GM19467 (cell line): Measurements from ENCODE around the gene KCNV2.

ENCODE experiments used
- ATAC-seq: cut with Tn5 transposase; IDR thresholded peaks from one replicate; pipeline ENCODE4 v1.9.1; 2021; ENCODE audit warnings: mild to moderate bottlenecking, moderate library complexity; ENCODE audit not compliant: unreplicated experiment

Gene KCNV2

DNA sequence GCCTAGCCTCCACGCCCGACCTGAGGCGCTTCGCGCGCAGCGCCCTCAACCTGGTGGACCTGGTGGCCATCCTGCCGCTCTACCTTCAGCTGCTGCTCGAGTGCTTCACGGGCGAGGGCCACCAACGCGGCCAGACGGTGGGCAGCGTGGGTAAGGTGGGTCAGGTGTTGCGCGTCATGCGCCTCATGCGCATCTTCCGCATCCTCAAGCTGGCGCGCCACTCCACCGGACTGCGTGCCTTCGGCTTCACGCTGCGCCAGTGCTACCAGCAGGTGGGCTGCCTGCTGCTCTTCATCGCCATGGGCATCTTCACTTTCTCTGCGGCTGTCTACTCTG lies 1.4 kb downstream of the KCNV2 start:
- ATAC-seq = no peak

DNA sequence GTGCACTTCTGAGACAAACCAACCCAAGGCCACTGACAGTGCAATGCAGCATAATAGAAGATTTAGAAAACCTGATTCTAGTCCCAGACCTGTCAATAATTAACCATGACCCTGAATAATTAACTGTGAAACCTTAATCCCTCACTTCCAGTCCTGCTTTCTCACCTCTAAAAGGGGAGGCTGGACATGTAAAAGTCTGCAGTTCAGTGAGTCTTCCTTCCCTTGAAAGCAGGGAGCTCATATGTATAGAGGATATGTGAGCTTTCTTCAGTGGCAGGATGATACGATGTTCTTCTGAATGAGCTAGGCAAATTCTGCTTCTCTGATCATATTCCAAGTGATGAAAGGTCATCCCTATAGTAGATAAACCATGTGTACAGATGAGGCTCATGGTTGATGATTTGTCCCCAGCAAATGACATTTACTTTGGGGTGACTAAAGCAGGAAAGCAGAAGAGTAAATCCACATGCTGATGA lies 2.9 kb downstream of the KCNV2 start:
- ATAC-seq = no peak

DNA sequence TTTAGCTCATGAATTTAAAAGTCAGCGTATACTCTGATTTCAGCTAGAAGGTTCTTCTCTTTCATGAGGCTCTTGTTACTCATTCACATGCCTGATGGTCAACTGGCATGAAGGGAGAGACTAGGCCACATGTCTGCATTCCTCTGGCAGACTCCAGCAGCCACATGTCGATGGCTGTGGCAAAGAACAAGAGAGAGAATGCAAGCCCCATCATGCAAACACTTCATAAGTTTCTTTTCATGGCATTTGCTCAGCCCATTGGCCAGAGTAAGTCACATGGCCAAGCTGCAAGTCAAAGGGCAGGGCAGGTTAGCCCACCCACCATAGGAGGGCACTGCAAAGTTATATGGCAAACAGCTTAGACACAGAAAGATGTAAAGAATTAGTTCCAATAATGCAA lies 5.4 kb downstream of the KCNV2 start:
- ATAC-seq = no peak

DNA sequence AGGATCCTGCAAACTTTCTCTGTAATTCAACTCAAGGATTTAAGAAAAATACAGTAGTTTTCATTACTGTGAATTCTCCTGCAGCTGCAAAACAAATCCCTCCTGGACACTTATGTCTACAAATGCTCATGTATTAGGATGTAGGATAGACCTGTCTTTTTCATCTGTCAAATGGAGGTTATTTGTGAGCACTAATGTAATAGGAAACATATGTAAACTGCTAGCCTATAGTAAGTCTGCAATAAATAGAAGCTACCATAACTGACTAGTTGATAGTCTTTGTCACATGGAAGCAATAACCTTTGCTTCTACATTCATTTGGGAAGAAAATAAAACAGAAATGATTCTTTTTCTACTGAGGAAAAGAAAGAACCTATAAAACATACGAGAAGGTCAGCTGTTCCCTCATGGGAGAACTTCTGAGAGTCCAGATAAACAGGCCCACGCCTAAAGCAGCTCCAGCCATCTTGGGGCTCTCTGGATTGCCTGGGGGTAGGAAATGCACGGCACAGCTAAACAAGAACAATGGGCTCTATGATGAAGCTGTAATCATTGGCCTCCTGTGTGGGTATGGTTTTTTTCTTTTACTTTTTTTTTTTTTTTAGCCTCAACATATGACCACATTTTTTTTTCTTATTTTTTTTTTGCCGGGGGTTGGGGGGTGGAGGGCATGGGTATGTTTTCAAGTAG lies 6.2 kb downstream of the KCNV2 start:
- ATAC-seq = no peak

DNA sequence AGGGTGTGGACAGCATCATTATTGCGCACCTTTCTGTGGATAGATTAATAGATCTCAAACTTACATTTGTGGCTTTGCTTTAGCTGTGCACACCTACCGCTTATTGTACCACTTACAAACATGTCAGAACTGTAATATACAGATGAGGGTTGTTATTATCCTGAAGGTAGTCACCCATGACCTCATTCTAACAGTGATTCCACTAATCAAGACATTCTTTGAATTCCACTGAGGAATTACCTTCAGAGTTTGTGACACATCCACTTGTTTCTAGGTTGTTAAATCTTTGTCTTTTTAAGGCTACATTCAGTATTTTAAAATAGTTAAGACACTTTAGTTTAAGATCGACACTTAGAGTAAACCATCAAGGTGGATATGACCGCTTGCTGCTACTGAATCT lies 7.8 kb downstream of the KCNV2 start:
- no peak for ATAC-seq

DNA sequence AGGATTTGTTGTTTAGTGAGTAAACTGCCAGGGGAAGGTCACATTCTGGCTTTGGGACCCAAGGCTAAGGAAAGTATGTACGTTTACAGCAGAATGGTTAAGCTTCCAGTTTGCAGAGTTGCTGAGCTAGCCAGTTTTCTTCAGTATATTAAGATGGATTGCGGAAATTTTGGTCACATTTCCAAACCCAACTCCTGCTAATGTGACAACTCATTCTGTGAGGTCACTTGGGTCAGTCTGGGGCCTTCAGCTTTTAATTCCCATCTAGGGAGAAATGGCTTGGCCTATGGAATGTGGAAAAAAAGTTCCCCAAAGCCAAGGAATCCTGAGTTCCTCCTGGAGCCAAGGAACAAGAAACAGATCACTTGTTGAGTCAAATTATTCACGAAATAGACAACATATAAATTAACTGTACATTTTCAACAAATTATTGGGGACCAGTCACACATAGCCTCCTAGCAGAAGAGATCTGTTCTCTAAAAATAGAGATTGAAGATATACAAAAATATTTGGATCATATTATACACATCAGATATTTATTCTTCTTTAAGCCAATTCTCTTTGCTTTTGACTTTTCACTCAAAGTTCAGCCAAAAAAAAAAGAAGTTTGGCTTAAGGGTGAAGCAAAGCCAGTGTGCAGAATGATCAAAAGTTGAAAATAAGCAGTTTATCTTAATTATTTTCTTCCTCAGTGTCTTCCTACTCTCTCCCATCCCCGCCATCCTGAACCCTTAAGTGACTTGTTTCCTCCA lies 8.8 kb downstream of the KCNV2 start:
- ATAC-seq = no peak

DNA sequence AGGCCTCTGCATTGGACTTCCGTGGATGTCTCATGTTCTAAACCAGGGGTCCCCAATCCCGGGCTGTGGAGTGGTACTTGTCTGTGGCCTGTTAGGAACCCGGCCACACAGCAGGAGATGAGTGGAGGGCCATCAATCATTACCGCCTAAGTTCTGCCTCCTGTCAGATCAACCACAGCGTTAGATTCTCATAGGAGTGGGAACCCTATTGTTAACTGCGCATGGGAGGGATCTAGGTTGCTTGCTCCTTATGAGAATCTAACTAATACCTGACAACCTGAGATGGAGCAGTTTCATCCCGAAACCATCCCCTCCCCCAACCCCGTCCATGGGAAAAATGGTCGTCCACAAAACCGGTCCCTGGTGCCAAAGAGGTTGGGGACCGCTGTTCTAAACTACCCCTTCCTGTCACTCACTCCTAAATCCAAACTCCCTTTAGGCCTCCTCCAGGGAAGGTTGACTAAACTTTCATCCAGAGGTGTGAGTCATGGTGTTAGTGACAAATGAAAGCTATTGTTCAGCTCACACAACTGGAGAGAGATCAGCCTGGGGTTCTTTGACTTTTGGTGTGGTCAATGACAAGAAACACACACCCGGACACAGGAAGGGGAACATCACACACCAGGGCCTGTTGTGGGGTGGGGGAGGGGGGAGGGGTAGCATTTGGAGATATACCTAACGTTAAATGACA lies 9.5 kb downstream of the KCNV2 start:
- no peak for ATAC-seq

DNA sequence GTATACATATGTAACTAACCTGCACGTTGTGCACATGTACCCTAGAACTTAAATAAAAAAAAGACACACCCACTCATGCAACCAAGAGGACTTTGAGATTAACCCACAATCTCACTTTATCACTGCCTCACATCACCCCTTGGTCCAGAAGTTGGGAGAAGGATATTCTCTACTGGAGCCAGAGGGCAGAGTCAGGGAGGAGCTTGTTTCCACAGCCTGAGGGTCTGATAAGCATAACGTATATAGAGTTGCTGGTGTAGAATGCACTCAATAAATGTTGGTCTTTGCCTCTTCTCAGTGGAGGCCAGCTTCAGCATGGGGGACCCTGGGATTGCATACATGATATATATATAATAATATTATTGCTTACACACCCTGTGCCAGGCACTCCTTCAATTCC lies 10.1 kb downstream of the KCNV2 start:
- no peak for ATAC-seq

DNA sequence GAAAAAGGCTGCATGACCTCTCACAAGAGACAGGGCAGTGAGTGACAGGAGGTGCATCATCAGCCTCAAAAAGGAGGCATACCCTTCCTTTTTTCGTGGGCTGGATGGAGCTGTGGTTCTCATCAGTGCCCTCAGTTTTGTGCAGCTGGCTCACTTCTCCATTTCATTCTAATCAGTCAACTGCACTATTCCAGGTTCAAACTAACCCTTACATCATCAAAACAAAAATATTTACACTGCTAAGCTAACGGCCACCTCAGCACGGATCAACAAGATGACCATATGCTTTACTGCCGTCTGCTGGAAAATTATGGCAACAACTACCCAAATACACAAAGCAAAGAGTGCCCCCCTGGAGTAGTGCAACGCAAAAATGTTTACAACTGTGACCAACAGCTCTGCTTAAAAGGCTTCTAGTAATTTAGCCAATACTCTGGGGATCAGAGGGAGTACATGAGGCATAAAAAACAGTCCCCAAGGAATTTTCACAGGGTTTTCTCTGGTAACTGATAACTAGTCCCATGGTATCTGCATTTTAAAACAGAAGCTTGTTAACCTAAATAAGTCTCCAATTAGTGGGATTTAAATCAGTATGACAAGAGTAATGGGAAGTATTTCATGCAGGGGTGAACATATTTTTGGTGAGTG lies 10.8 kb downstream of the KCNV2 start:
- peak; percentile 79 for ATAC-seq

DNA sequence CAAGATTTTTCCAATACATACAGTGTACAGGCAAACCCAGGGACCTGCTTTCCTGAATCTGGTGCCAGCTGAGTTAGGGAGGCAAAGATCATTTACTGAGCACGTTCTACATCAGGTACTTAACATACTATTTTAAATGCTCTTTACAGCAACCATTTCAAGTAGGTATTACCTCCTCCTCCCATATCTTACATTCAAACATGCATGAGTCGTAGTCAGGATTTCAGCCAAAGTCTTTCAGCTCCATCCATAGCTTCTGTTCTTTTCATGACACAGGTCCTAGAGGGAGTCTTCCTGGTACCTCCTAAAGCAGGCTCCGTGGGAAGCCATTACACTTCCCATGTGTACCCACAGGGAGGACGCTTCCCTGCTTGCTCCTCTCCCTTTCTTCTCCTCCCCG lies 11.7 kb downstream of the KCNV2 start:
- ATAC-seq = no peak

DNA sequence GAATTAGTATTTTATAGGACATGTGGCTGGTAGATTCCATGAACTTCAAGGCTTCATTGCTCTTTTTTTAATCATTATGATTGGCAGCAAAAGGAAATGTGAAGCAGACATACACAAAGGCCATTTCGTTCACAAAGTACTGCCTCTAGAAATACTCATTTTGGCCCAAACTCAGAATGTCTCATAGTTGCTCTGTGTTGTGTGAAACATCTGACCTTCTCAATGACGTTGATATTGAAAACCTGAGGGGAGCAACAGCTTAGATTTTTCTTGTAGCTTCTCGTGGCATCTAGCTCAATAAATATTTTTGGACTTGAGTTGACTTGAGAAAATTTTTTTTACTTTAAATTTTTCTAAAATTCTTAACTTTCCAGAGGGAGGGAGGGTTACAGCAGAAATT lies 12.4 kb downstream of the KCNV2 start:
- ATAC-seq = no peak

DNA sequence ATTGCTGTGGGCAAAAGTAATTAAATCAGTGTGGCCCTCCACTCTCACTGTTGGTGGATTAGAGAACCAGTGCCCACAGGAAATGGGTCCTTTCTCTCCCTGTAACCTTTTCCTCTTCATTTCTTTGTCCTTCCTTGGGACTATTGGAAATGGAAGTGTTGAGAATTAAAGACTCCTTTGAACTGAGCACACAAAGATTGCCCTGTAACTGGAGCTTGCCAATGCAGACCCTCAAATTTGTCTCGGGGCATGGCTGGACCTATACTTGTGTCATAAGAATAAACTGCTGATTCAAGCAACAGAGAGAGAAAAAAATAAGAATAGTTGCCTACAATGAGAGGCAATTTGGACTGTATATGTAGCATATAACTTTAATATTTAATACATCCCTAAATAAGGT lies 13.7 kb downstream of the KCNV2 start:
- no peak for ATAC-seq

DNA sequence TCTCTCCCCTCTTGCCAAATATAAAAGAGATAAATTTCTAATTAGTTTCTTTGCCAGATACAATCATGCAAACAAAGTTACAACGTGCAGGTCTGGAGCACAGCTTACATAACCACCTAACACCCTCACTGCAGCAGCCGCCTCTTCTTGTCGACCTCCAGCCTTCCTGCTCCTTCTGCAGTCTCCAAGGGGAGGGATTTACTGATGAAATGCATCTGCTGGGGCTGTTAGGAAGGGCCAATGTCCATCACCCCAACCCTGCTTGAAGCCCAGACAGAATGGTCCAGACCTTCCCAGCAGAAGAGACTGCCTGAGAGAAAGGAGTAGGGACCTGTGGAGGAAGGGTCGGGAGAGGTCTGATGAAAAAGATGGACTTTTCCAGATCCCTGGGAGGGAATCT lies 15.2 kb downstream of the KCNV2 start:
- ATAC-seq = no peak

DNA sequence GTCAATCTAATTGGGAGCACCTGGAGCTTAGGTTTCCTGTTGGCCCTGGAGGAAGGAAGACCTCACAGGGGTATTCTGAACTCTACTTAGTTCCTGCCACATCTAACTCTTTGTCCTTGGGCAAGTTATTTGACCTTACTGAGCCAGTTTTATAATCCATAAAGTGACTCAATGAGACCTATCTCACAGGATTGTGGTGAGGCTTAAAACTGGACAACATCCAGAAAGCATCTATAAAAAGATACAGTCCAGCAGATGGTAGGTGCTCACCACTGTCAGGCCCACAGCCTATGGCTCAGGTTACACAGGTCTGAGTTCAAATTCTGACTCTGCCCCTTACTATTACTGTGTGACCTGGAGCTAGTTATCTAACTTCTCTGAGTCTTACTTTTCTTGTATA lies 23.3 kb downstream of the KCNV2 start:
- no peak for ATAC-seq

DNA sequence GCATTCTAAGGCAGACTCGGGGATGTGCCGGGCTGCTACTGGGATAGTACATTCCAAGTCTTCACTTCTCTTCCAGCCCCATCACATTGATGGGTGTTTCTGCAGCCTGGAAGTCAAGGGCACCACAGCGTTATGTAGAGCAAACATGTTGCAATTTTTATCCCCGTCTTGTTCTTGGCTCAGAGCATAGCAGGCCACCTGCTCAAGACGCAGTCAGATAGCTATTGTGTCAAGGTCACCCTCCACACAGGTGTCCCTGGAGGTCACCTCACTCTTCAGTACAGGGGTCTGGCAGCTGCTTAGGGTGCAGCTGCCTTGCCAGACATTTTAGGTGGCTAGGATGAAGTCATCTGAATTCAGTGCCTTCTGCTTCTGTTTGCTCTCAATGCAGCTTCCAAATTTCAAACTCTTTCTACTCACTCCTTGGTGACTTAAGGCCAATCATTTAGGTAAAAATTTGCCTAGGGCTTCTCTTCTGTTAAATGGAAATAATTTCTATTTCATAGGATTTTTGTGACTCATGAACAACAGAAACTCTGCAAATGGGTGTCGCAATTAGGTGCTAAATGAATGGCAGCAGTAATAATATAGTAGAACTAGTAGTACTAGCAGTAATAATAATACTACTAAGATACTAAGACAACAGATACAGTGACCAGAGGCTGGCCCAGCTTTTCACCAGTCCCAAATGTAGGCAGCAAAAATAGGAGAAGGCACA lies 24.3 kb downstream of the KCNV2 start:
- no peak for ATAC-seq

DNA sequence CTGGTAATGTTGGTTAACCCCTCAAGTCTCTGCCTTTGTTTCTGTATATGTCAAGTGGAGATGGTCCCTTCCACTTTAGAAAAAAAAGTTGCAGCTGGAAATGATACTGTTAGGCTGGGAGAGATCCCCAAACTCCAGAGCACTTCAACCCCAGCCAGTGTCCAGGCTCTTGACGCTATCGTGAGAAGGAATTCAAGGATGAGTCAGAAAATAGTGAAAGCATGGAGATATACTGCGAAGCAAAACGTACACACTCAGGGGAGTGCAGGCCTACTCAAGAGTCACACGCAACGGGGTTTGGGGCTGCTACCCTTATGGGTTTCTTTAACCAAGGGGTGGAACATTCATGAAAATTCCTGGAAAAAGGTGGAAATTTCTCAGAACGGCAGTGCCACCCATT lies 24.9 kb downstream of the KCNV2 start:
- no peak for ATAC-seq

DNA sequence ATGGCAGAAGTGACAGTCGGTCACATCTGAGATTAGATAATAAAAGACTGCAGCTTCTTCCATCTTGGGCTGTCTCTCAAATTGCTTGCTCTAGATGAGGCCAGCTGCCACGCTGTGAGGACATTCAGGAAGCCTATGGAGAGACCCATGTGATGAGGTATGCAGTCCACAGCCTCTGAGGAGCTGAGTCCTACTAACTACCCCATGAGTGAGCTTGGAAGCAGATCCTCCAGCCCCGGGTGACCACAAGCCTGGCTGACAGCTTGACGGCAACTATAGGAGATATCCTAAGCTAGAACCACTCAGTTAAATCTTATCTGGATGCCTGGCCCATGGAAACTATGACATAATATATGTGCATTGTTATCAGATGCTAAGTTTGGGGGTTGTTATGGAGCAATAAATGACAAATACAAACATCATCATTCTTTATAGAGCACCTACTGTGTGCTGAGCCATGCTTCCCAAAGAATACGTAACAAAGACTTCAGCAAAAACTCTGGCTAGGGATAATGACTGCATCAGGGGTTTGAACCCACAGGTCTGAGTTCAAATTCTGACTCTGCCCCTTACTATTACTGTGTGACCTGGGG lies 26.7 kb downstream of the KCNV2 start:
- ATAC-seq = no peak

DNA sequence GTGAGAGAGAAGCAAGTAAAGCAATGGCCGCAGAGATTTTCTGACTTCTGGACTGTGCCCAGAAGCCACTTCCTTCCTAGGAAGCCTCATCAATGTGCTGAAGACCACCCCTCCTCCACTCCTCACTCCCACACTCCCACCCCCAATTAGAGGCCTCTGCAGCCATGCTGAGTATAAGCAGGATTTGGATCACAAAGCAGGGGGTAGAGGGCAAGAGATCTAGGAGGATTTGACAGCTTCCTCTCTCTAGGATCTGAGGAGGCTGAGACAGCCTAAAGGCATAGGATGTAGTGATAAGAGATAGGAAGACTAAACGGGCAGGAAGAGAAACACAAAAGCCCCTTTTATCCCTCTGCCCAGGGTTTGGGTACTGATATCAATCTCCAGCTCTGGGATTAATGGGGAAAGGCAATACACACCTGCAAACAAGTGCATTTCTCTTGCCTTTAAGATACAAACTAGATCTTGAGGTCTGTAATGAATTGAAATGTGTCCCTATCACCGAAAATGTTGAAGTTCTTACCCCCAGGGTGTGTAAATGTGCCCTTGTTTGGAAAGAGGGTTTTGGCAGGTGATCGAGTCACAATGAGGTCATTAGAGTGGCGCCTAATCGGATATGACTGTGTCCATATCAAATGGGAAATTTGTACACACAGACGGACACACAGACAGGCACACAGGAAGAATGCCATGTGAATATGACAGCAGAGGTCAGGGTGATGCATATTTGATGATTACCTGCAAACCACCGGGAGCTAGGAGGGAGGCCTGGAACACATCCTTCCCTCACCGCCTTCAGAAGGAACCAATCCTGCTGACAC lies 28.5 kb downstream of the KCNV2 start:
- ATAC-seq = no peak

DNA sequence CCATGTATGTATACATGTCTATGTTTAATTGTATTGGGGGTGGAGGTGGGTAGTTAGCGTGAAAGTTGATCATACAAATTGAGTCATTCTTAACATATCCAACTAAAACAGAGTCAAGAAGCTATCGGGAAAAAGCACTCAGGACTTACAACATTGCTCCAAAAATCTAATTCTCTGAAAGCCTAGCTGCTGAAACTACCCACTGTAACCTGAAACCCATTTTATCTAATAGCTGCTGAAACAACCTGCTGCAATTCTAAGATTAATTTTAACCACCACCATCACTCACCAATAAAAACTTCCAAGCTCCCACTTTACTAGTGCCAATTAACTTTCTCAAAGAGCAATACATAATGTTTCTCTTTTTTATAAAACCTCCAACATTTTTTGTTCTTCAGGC lies 32.2 kb downstream of the KCNV2 start:
- no peak for ATAC-seq

DNA sequence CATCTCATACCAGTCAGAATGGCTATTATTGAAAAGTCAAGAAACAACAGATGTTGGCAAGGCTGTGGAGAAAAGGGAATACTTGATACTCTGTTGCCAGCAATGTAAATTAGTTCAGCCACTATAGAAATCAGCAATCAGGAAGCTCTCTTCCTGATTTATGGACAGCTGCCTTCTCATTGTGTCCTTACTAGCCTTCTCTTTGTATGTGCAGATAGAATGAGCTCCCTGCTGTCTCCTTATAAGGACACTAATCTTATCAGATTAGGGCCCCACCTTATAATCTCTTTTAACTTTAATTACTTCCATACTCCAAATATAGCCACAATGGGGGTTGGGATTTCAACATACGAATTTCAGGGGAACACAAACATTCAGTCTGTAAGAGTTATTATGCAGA lies 38.0 kb downstream of the KCNV2 start:
- ATAC-seq = no peak
